ENCODE measurements around the gene PARD3.

The PARD3 gene

DNA sequence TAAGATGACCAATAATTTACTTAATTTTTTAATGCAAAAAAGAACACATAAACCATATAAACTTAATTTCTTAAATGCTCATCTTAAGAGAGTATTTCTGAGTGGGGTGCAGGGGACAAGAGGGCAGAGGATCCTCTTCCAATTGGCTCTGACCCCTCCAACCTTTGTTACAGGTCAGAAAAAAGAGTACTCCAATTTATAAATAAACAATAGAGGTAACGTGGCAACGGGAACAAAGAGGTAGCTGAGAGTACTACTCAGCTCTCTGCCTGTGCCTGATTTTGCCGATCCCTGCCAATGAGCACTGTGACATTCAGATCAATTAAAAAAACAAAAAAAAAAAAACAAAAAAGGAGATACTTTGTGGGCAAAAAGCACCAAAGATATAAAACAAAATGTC is 307.9 kb downstream of the PARD3 start:
- TF ChIP-seq, protein P1, sequence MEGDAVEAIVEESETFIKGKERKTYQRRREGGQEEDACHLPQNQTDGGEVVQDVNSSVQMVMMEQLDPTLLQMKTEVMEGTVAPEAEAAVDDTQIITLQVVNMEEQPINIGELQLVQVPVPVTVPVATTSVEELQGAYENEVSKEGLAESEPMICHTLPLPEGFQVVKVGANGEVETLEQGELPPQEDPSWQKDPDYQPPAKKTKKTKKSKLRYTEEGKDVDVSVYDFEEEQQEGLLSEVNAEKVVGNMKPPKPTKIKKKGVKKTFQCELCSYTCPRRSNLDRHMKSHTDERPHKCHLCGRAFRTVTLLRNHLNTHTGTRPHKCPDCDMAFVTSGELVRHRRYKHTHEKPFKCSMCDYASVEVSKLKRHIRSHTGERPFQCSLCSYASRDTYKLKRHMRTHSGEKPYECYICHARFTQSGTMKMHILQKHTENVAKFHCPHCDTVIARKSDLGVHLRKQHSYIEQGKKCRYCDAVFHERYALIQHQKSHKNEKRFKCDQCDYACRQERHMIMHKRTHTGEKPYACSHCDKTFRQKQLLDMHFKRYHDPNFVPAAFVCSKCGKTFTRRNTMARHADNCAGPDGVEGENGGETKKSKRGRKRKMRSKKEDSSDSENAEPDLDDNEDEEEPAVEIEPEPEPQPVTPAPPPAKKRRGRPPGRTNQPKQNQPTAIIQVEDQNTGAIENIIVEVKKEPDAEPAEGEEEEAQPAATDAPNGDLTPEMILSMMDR (IDR thresholded peaks at IDR 0.05): no peak

DNA sequence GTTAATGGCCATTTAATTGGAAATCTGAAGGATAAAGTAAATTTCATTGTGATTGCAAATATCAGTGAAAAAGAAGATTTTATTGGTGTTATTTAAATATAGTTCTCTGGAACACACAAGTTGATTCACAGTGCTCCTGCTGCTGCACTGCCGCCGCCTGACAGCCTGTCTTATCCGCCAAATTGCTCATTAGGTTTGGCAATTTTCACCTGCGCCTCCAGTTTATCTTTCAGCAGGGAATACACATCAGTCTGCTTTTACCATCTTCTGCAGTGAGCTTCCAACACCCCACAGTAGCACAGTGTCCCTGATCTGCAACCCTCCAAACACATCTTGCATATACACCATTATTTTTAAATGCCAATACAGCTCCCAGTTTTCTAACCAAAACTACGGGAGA is 308.3 kb downstream of the PARD3 start:
- TF ChIP-seq, protein P1 (IDR thresholded peaks at IDR 0.05): no peak

DNA sequence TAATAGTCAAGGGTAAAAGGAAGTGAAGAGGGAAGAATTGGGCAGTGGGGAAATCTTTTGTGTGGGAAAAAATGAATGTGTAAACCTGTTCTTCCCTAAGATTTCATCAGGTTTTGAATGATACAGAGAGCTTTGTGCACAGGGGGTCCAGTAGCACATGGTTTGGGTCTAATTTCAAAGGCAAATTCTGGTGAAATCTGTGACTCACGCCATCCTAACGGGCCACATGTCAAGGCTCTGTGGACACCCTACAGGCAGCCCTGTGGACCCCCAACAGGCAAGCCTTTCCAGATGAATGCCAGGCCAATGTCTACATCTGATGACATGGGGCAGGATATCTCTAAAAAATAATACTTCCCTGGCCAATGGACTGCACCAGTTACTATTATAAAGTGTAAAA is 309.8 kb downstream of the PARD3 start:
- TF ChIP-seq, protein P1 (IDR thresholded peaks at IDR 0.05): no peak

DNA sequence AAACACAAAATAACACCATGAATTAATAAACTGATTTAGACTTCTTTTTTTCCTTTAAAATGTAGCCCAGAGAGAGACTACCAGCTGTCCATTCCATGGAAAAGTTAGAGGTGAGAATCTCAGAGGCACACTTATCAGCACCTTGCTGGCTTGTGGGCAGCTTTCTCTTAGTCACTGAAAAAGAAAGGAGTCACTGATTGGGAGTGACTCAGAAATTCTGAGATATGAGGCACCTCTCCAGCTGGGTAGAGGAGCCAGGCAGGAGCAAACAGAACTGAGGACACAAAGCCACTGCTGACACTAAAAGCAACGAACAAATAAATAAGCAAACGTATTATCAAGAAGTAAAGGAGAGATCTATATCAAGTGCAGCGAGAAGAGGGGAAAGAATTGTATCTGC is 310.6 kb downstream of the PARD3 start:
- TF ChIP-seq, protein P1 (IDR thresholded peaks at IDR 0.05): no peak

DNA sequence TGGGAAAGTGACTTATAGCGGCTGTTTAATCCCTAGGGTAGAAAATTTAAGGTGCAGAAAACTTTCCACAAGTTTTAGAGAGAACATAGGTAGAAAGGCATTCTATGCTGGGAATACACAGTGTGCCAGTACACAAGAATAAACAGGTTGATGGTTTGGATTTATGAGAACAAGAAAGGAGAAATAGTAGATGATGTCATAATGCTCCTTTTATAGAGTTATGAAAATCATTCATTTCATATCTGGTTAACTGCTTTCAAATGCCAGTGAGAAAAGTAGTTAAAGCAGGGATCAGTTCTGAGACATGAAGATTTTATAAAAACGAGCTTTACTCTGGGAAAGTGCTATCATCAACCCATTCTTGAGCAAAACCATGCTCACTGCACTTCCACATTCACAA is 311.4 kb downstream of the PARD3 start:
- TF ChIP-seq, protein P1 (IDR thresholded peaks at IDR 0.05): no peak

DNA sequence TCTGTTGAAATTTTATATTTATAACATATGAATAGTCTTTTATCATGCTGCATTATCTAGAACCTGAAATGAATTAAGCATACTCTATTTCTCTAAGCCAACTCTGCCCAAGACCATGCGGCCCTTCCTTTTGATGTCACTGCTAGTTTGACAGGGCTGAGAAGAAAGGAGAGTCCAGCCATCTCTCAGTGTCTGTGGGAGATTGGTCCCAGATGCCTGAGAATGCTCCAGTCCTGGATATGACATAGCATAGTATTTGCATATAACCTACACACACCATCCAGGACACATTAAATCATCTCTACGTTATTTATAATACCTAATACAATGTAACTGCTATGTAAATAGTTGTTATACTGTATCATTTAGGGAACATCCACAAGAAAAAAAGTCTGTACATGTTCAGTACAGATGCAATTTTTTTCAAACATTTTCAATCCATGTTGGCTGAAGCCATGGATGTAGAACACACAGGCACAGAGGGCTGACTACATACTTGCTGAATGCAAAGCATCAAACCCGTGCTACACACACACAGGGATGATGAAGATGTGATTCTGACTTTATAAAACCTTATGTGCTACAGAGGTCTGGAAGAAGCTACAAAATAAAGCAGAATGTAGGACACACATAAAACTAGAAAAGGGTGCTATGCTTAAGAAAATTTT is 315.4 kb downstream of the PARD3 start:
- TF ChIP-seq, protein P1 (IDR thresholded peaks at IDR 0.05): no peak

DNA sequence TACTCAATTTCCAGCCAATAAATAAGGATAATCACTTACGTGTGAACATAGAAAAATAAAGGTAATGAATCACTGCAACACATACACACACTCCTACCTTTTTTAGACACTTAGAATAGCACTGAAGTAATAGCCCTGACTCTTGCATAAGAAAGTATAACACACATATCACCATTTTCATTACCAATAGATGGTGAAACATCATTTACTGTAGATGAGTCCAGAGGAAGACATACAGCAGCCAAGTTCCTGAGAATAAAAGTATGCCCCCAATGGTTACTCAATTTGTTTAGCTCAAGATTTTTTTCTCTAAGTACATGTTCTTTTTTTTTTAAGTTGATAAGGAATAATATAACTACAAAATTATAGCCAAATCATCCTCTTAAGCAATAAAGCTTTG is 316.3 kb downstream of the PARD3 start:
- TF ChIP-seq, protein P1 (IDR thresholded peaks at IDR 0.05): no peak

DNA sequence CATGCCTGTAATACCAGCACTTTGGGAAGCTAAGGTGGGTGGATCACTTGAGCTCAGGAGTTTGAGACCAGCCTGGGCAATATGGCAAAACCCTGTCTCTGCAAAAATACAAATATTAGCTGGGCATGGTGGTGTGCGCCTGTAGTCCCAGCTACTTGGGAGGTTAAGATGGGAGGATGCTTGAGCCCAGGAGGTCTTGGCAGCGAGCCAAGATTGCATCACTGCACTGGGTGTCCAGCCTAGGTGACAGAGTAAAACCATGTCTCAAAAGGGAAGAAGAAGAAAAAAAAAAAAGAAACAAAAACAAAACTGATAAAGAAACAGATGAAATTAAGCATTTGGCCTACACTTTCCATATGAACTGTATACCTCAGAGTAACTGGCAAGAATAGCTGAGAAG is 319.2 kb downstream of the PARD3 start:
- TF ChIP-seq, protein P1 (IDR thresholded peaks at IDR 0.05): no peak

Data from LNCAP (cell line).